HS-5 (cell line): Measurements from ENCODE around the gene DTX1.
"Not testable (repeated sequence)": the region's sequence is repeated elsewhere in the genome, so short reads cannot be mapped to it uniquely, and the experiment has no call there.

Experiments used
- DNase-seq: peaks from one replicate; pipeline ENCODE4 v3.0.0-alpha.2; 2012; ENCODE audit warnings: low read depth

Gene DTX1

DNA sequence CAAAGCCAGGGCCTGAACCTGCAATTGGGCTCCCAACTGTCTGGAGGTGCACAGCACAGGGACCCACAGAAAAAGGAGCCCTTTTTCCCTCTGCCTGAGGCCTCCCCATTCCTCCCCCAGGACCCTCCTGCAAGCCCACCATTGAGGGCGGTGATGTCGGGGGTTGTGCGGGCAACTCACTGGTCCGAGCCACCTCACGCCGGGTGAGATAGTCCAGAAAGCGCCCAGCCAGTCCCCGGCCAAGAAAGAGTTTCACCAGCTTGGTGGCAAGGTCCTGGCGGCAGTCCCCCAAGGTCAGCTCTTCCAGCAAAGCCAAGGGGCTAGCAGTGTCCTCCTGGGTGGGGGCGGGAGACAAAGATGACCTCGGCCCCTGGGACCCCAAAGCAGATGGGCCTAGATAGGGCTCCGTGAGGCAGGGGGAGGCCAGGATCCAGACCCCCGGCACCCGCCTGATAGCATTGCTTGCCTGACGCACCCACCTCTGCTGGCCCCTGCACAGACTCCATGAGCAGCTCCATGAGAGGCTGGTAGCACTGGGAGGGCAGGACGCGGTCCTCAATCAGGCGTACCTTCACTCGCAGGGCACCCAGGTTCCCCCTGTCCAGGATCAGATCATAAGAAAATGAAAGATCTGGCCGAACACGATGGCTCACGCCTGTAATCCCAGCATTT lies 59.1 kb downstream of the DTX1 start:
- no peak for DNase-seq

DNA sequence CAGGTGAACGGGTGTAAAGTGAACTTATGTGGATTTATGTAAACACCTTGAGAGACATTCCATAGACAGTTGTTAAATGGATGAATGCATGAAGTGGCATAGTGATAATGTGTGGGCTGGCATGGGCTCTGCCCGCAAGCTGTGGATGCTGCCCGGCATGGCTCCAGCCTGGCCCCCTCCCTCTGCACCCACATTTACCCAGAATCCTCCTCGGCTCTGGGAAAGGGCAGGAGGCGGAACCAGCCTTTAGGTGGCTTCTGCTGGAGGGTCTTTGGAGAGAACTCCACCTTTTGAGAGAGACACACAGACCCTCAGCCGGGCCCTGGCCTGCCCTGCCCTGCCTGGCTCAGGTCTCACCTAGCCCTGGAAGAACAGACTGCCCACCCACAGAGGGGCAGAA lies 60.3 kb downstream of the DTX1 start:
- DNase-seq: no peak

DNA sequence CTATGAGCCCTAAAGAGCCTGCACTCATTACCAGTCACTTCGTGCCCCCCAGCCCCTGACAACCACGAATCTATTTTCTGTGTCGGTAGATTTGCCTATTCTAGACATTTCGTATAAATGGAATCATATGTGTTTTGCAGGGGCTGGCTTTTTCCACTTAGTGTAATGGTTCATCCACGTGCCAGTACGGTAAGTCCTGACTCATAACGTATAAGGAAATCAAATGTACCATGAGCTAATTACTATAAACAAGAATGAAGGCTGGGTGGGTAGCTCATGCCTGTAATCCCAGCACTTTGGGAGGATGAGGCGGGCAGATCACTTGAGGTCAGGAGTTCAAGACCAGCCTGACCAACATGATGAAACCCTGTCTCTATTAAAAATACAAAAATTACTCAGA lies 61.2 kb downstream of the DTX1 start:
- DNase-seq: not testable (repeated sequence)

DNA sequence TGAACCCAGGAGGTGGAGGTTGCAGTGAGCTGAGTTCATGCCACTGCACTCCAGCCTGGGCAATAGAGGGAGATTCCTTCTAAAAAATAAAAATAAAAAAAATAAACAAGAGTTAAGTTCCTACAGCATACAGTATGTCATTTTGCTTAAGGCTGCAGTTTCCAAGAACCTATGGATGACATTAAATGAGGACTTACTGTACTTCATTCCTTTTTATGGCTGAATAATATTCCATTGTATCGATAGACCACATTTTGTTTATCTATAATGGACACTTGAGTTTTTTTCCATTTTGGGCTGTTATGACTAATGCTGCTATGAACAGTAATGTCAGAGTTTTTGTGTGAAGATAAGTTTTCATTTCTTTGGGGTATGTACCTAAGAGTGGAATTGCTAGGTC lies 61.6 kb downstream of the DTX1 start:
- DNase-seq: no peak

DNA sequence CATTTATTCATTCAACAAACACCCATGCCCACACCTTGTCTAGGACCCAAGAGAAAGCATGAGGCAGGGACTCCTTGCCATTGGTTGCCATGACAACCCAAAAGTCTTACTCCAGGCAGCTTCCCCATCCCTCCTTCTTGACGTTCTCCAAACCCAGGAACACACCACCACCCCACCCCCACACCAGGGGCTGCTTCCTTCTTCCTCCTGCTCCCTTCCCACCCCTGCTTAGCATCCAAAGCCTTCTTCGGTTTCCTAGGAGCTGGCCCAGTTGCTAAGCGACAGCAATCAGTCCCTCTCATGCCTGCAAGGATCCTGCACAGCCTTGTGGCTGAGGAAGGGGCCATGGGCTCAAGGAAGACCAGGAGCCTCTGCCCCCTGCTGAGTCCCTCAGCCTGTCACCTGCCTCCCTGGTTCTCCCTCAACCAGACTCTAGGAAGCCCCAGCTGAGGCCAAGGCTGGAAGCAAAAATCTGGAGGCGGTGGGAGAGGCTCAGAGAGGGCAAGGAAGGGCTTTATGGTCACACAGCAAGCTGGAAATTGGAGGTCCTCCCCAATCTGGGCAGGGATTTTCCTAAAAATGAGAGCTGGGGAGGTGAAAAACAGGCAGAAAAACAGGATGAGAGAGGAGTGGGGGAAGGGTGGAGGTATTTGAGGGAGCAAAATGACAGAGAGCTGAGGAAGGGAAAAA lies 63.6 kb downstream of the DTX1 start:
- DNase-seq: no peak

GRCh38 chr12:113120670-113121370 lies 64.3 kb downstream of the DTX1 start:
- DNase-seq: no peak

GRCh38 chr12:113127791-113128199 lies 71.3 kb downstream of the DTX1 start:
- DNase-seq: no peak

GRCh38 chr12:113128802-113129663 lies 72.5 kb downstream of the DTX1 start:
- DNase-seq: no peak

- DNase-seq: no peak
Measured at GRCh38 chr12:113129664-113130456, 73.3 kb downstream of the DTX1 start.

DNA sequence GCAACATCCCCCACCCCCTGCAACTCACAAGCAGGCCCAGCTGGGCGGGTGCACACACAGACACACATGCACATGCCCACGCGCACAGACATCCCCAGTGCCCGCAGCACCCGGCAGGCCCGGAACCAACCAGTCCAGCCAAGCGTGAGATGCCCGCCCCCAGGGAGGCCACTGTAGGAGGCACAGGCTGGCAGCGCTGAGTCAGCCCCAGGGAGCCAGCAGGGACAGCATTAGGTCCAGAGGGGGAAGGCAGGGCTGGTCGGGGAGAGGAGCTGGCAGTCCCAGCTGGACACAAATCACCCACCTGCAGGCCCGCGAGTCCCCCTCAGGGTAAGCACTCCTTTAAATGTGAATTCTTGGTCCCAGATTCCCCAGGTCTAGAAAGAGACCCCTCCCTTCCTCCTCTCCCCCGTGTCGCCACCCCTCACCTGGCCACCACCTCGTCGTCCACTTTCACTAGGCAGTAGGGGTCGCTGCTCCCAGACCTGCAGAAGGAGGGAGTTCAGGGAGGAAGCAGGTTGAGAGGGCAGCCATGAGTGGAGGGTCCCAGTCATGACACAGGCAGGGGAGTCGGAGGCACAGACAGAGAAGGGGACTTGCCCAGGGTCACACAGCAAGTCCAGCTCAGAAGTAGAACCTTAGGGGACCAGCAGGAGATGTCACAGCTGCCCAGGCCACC lies 74.1 kb downstream of the DTX1 start:
- no peak for DNase-seq

DNA sequence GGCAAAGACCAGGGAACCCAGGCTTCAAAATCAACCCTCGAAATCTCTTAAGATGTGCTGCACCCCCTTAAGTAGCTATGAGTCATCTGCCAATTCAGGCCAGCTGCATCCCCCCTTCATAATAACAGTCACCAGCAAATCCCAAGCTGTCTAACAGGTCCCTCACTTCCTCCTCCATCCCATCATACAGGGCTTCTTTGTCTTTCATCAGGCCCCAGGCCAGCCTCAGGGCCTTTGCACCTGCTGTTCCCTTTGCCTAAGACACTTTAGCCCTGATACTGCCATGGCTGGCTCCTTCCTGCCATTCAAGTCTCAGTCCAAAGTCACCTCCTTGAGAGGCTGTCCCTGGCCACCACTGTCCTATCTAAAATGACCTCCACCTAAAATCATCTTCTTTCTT lies 75.0 kb downstream of the DTX1 start:
- DNase-seq: no peak

DNA sequence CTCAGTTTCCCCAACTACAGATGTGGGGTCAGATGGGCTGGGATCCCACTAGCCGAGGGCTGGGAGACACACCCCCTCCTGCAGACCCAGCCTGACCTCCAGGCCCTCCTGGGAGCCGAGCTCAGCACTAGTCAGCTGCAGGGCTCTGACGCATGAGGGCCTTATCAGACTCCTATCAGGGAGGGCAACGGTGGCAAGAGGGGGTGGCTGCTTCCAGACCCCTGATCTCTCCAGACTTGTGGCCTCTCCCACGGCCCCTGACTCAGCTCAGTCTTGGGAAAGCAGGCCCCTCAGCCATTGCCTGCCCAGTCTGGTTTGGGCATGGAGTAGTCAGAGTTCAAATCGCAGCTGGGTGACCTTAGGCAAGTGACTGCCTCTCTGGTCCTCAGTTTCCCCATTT lies 76.5 kb downstream of the DTX1 start:
- DNase-seq: no peak

- no peak for DNase-seq
Measured at GRCh38 chr12:113133666-113134065, 77.1 kb downstream of the DTX1 start.

- DNase-seq: no peak
Measured at GRCh38 chr12:113134071-113134470, 77.5 kb downstream of the DTX1 start.

- DNase-seq: no peak
Measured at GRCh38 chr12:113134521-113134951, 78.0 kb downstream of the DTX1 start.

DNA sequence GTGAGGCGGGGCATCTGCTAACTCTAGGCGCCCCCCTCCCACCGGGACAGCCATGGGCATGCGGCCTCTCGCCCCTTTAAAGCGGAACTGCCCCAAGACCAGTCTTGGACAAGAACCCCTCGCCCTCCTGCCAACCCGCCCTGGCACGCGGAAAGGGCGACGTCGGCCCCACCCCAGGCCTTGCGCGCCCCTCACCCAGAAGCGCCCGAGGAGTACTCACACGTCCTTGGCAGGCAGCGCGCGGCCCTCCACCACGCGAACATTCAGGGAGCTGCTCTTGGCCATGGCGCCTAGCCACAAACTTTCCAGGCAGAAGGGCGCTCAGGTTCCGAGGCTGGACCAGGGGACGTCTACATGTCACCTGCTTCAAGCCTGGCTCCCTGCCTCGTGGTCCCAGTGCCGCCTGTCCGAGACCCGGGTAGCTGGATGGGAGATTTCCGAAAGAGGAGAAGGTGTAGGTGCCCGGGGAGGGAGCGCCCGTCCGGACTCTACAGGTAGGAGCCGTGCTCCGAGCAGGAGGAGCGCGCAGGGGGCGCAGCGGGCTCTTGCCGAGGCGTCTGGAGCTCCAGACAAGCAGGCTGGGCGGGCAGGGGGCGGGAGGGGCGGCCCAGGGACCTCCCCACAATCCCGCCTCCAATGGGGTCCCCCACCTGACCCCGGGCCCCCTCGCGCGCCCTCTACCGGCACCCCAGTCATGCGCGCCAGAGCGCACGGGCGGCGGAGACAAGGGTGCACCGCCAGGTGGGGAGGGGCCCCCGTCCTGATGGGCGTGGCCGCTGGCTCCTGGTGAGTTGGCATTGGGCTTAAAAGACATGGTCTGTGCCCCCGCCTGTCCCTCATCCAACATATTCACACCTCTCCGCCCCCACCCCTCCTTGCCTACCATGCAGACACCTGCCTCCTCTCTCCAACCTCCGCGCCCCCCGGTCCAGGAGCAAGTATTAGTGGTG lies 78.9 kb downstream of the DTX1 start, which contains the start of gene RASAL1:
Gene RASAL1, minus strand, starts transcription at position 584 of the 950 bp plus-strand sequence. Its CDS starts 299 bp downstream, at position 285.
- DNase-seq: no peak

DNA sequence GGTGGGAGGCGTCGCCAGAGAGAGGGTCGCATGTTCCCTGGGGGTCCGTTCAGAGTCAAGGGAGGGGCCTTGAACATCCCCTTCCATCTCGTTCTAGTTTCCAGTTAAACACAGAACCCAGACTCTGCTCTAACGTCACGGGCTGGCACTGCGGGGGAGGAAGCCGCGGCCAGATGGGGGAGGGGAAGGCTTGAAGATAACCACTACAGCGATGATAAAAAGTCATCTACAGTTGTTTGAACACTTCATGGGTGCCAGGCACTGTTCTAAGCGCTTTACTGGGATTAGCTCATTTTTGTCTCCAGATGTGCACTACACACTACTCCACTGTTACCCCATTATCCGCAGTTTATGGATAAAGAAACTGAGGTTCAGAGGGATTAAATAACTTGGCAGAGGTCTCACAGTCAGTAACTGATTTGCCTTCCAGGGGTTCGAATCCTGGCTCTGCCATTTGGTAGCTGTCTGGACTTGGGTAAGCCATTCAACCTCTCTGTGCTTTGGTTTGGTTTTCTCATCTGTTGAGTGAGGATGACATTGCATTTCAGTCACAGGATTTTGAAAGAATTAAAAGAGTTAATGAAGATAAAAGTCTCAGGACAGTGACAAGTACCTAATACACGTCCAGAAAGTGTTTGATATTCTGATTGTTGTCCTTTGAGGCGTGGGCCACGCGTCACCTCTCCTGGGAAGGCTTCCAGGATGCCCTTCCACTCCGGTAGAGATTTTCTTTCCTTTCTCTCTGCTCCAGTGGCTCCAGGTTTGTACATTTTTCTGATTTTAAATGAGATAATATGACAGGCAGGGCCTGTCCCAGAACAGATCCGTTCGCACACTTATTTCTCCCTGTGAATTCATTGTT lies 79.8 kb downstream of the DTX1 start:
- no peak for DNase-seq

GRCh38 chr12:113136990-113137511 lies 80.5 kb downstream of the DTX1 start:
- DNase-seq: no peak
